ENCODE measurements around the gene CBX2.

The CBX2 gene

GRCh38 chr17:79746889-79747507, 30.9 kb upstream of the CBX2 start:
- Histone ChIP-seq H3K4me3 (replicated peaks; ENCODE audit: insufficient read depth, low read length) (no peak overlapping the region), H3K27me3 (ENCODE audit: insufficient read depth, poor library complexity, severe bottlenecking) (peaks cover 49% of the 10 kb centered on the region), H3K27ac (replicated peaks) (no peak overlapping the region)
- TF ChIP-seq POLR2AphosphoS5 (IDR thresholded peaks at IDR 0.05; ENCODE audit: low read depth) (no peak), REST (IDR thresholded peaks at IDR 0.05; ENCODE audit: insufficient replicate concordance, low read depth) (no peak), SPI1 (IDR thresholded peaks at IDR 0.05; ENCODE audit: borderline replicate concordance, low read depth) (no peak), CTCF (IDR thresholded peaks at IDR 0.05; ENCODE audit: insufficient read depth, low read length) (no peak), GABPA (IDR thresholded peaks at IDR 0.05; ENCODE audit: low read depth) (no peak)
- DNase-seq (ENCODE audit: low read depth in 1 of 2, low spot score in 1 of 2) = no peak

GRCh38 chr17:79747508-79748294, 30.2 kb upstream of the CBX2 start:
- no peak overlapping the region for H3K4me3 ChIP-seq (replicated peaks; ENCODE audit: insufficient read depth, low read length)
- no peak overlapping the region for H3K27ac ChIP-seq (replicated peaks)
- no peak for DNase-seq (ENCODE audit: low read depth in 1 of 2, low spot score in 1 of 2)
- H3K27me3 ChIP-seq (ENCODE audit: insufficient read depth, poor library complexity, severe bottlenecking) = peaks cover 46% of the 10 kb centered on the region
- TF ChIP-seq SPI1 (IDR thresholded peaks at IDR 0.05; ENCODE audit: borderline replicate concordance, low read depth) (no peak), POLR2AphosphoS5 (IDR thresholded peaks at IDR 0.05; ENCODE audit: low read depth) (no peak), REST (IDR thresholded peaks at IDR 0.05; ENCODE audit: insufficient replicate concordance, low read depth) (no peak), CTCF (IDR thresholded peaks at IDR 0.05; ENCODE audit: insufficient read depth, low read length) (no peak), GABPA (IDR thresholded peaks at IDR 0.05; ENCODE audit: low read depth) (no peak)

GRCh38 chr17:79748295-79749099, 29.5 kb upstream of the CBX2 start:
- Histone ChIP-seq H3K27ac (replicated peaks) (no peak overlapping the region), H3K4me3 (replicated peaks; ENCODE audit: insufficient read depth, low read length) (no peak overlapping the region), H3K27me3 (ENCODE audit: insufficient read depth, poor library complexity, severe bottlenecking) (peaks cover 46% of the 10 kb centered on the region)
- TF ChIP-seq REST (IDR thresholded peaks at IDR 0.05; ENCODE audit: insufficient replicate concordance, low read depth) (no peak), GABPA (IDR thresholded peaks at IDR 0.05; ENCODE audit: low read depth) (no peak), SPI1 (IDR thresholded peaks at IDR 0.05; ENCODE audit: borderline replicate concordance, low read depth) (no peak), POLR2AphosphoS5 (IDR thresholded peaks at IDR 0.05; ENCODE audit: low read depth) (no peak), CTCF (IDR thresholded peaks at IDR 0.05; ENCODE audit: insufficient read depth, low read length) (no peak)
- DNase-seq (ENCODE audit: low read depth in 1 of 2, low spot score in 1 of 2) = no peak

Measured in HL-60 (cell line).